ENCODE results near the gene ANO8. TPM values are rescaled to one million over a fixed set of nuclear protein-coding genes. Genes with fewer than 3 reads are reported as not detected.

ANO8 gene
- total and polyA plus RNA-seq, 2 of the 13 experiments (the other 11 are each of a cell fraction or from before 2014, with no cell fraction given), result 1.8 to 3.5 TPM

DNA sequence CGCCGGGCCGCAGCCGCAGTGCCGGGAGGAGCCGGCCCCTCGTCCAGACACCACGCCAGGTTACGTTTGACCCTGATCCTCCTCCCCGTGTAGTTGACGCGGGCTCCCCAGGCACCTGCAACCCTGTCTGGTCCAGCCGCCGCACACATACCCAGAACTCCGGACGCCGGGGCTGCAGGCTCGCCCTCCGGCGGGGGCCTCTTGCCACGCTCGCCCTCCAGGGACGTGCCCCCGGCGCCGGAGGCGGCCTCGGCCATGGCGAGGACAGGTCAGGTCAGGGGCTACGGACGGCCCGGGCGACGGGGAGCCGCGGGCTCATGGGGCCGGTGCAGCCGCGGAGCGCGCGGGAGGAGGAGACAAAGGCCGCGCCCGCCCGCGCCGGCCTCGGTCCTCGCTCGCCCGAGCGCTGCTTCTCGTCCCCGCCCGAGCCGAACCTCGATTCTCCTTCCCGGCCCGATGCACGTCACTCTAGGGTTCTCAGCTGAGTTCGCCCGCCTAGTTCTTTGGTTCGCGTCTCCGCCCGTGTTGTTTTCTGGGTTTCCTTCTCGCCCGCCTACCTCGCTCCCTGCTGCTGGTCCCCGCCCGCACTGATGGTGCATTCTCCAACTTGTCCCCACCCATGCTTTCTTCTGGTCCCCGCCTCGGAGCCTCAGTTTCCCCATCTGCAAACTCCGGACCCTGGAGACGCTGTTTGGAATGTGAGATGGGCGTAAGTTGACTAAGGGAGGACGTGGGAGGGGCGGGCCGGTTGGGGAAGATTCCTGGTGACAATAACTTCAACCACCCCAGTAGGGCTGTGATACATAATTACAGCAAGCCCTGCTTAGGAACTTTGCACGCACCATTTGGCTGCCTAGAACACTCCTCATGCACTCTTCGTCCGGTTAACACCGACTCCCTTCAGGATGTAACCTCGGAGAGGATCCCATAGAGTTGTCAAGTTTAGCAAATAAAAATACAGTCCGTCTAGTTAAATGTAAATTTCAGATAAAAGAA is at the start of gene ANO8 (continued):
- TF ChIP-seq, protein P1, sequence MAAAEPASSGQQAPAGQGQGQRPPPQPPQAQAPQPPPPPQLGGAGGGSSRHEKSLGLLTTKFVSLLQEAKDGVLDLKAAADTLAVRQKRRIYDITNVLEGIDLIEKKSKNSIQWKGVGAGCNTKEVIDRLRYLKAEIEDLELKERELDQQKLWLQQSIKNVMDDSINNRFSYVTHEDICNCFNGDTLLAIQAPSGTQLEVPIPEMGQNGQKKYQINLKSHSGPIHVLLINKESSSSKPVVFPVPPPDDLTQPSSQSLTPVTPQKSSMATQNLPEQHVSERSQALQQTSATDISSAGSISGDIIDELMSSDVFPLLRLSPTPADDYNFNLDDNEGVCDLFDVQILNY (CRISPR knock-in tag; conservative IDR thresholded peaks at IDR 0.05), result 0 out of 2 replicates have a peak, but pooled peaks have one; percentile 38
- no peak for TF ChIP-seq TCF12 (IDR thresholded peaks at IDR 0.05)
- peak; percentile 90 for TF ChIP-seq TCF12 (CRISPR knock-in tag; IDR thresholded peaks at IDR 0.05)
- no peak for TF ChIP-seq NFE2 (CRISPR knock-in tag; IDR thresholded peaks at IDR 0.05)
- TF ChIP-seq CBFB (CRISPR knock-in tag; IDR thresholded peaks at IDR 0.05), result no peak; the same call in 1 of the 2 replicates
- TF ChIP-seq TOPORS (CRISPR knock-in tag; IDR thresholded peaks at IDR 0.05), result 0 out of 2 replicates have a peak, but pooled peaks have one; percentile 80
- no peak for TF ChIP-seq ZNF572 (CRISPR knock-in tag; IDR thresholded peaks at IDR 0.05)
- TF ChIP-seq SOX5 (CRISPR knock-in tag; IDR thresholded peaks at IDR 0.05; ENCODE audit: borderline replicate concordance), result peak; percentile 52; the same call in 1 of the 2 replicates
- TF ChIP-seq CBX2 (IDR thresholded peaks at IDR 0.05; ENCODE audit: low read depth, low read length), result no peak
- TF ChIP-seq CBX2 (CRISPR knock-in tag; IDR thresholded peaks at IDR 0.05; ENCODE audit: low read depth), result no peak
- TF ChIP-seq NFKBIZ (CRISPR knock-in tag; IDR thresholded peaks at IDR 0.05), result no peak
- TF ChIP-seq SMAD1 (CRISPR knock-in tag; IDR thresholded peaks at IDR 0.05; ENCODE audit: borderline replicate concordance, low read depth), result peak; percentile 64; the same call in 1 of the 2 replicates
- no peak for TF ChIP-seq MED8 (CRISPR knock-in tag; IDR thresholded peaks at IDR 0.05; ENCODE audit: insufficient replicate concordance)
- TF ChIP-seq DNMT3B (CRISPR knock-in tag; conservative IDR thresholded peaks at IDR 0.05), result no peak
- no peak for TF ChIP-seq U2AF2 (IDR thresholded peaks at IDR 0.05; ENCODE audit: low read depth, low read length)
- TF ChIP-seq ZNF780A (CRISPR knock-in tag; IDR thresholded peaks at IDR 0.05), result no peak
- TF ChIP-seq, protein P2, sequence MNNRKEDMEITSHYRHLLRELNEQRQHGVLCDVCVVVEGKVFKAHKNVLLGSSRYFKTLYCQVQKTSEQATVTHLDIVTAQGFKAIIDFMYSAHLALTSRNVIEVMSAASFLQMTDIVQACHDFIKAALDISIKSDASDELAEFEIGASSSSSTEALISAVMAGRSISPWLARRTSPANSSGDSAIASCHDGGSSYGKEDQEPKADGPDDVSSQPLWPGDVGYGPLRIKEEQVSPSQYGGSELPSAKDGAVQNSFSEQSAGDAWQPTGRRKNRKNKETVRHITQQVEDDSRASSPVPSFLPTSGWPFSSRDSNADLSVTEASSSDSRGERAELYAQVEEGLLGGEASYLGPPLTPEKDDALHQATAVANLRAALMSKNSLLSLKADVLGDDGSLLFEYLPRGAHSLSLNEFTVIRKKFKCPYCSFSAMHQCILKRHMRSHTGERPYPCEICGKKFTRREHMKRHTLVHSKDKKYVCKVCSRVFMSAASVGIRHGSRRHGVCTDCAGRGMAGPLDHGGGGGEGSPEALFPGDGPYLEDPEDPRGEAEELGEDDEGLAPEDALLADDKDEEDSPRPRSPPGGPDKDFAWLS (CRISPR knock-in tag; IDR thresholded peaks at IDR 0.05; ENCODE audit: borderline replicate concordance), result no peak
- TF ChIP-seq NONO (IDR thresholded peaks at IDR 0.05), result no peak
- peak; percentile 69 for TF ChIP-seq NONO (CRISPR knock-in tag; conservative IDR thresholded peaks at IDR 0.05)
- TF ChIP-seq, protein P3, sequence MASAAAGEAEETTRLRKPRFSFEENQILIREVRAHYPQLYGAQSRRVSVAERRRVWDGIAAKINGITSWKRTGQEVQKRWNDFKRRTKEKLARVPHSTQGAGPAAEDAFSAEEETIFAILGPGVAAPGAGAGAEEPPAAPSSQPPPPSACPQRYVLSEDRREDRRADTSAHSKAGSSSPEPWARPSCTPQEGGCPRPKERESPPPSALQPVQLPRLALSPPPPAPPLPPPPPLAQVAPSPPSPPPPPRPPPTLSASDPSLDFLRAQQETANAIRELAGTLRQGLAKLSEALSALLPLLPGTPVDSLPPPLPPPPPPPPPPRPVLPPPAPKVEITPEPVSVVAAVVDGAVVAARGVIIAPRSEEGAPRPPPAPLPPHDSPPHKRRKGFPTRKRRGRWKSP (CRISPR knock-in tag; IDR thresholded peaks at IDR 0.05), result 0 out of 2 replicates have a peak, but pooled peaks have one; percentile 62
- TF ChIP-seq, protein P4, sequence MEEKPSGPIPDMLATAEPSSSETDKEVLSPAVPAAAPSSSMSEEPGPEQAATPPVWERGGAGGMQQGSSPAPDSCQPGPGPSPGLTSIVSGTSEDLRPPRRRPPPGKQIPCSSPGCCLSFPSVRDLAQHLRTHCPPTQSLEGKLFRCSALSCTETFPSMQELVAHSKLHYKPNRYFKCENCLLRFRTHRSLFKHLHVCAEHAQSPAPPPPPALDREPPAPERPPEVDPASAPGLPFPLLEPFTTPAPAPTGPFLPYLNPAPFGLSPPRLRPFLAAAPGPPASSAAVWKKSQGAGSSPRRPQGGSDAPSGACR (CRISPR knock-in tag; IDR thresholded peaks at IDR 0.05), result peak; percentile 94; the same call in 1 of the 2 replicates
- TF ChIP-seq, protein P5, sequence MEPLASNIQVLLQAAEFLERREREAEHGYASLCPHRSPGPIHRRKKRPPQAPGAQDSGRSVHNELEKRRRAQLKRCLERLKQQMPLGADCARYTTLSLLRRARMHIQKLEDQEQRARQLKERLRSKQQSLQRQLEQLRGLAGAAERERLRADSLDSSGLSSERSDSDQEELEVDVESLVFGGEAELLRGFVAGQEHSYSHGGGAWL (CRISPR knock-in tag; IDR thresholded peaks at IDR 0.05), result peak; percentile 28; the same call in 1 of the 2 replicates
- peak; percentile 79; the same call in 1 of the 2 replicates for TF ChIP-seq ZNF235 (CRISPR knock-in tag; IDR thresholded peaks at IDR 0.05; ENCODE audit: borderline replicate concordance)
- no peak for TF ChIP-seq ZNF720 (CRISPR knock-in tag; IDR thresholded peaks at IDR 0.05)
- TF ChIP-seq ELF4 (CRISPR knock-in tag; IDR thresholded peaks at IDR 0.05; ENCODE audit: borderline replicate concordance), result no peak
